Loucy (cell line): ENCODE data around the gene RNASEL.
A peak's percentile ranks its signal among the peaks of the same experiment; 100 is the strongest.

Source experiments
- H2AFZ ChIP-seq: fragments of 200-600 bp; sonication (generic); 2 replicates; pipeline ENCODE4 v1.6.0; 2016; ENCODE audit warnings: antibody characterized with exemption, mild to moderate bottlenecking, low read length, moderate library complexity
- H3F3A ChIP-seq: fragments of 200-600 bp; 2 replicates; pipeline ENCODE4 v1.6.0; 2016; ENCODE audit warnings: antibody characterized with exemption, low read depth, mild to moderate bottlenecking
- H3K27me3 ChIP-seq: fragments of 200-600 bp; sonication (generic); 2 replicates; pipeline ENCODE4 v1.6.1; 2014; ENCODE audit warnings: low read length, mild to moderate bottlenecking; ENCODE audit not compliant: insufficient read depth, poor library complexity, severe bottlenecking
- H3K36me3 ChIP-seq: fragments of 200-600 bp; sonication (generic); 2 replicates; pipeline ENCODE4 v1.6.1; 2016; ENCODE audit warnings: low read length; ENCODE audit not compliant: insufficient read depth
- H3K4me1 ChIP-seq: fragments of 200-600 bp; sonication (generic); 2 replicates; pipeline ENCODE4 v1.5.1; 2014; ENCODE audit warnings: low read length, mild to moderate bottlenecking; ENCODE audit not compliant: insufficient read depth, poor library complexity, severe bottlenecking
- H3K4me2 ChIP-seq: fragments of 200-600 bp; sonication (generic); 2 replicates; pipeline ENCODE4 v1.6.0; 2014; ENCODE audit warnings: antibody characterized with exemption, low read length, low read depth, mild to moderate bottlenecking; ENCODE audit not compliant: poor library complexity, severe bottlenecking
- H3K4me3 ChIP-seq: fragments of 200-600 bp; sonication (generic); 2 replicates; pipeline ENCODE4 v1.5.1; 2014; ENCODE audit warnings: low read length, mild to moderate bottlenecking, mixed read lengths; ENCODE audit not compliant: poor library complexity, severe bottlenecking
- H3K79me2 ChIP-seq: fragments of 200-600 bp; sonication (generic); 2 replicates; pipeline ENCODE4 v1.6.1; 2014; ENCODE audit warnings: low read length; ENCODE audit not compliant: insufficient read depth
- H3K9ac ChIP-seq: fragments of 200-600 bp; sonication (generic); 2 replicates; pipeline ENCODE4 v1.6.0; 2014; ENCODE audit warnings: mild to moderate bottlenecking, low read depth, low read length, moderate library complexity; ENCODE audit not compliant: poor library complexity, severe bottlenecking
- H3K9me2 ChIP-seq: fragments of 200-600 bp; sonication (generic); replicated peaks from 2 replicates; pipeline ENCODE4 v1.6.1; 2016; ENCODE audit warnings: low read depth, low read length, mixed read lengths
- H3K9me3 ChIP-seq: fragments of 200-600 bp; sonication (generic); 2 replicates; pipeline ENCODE4 v1.6.1; 2014; ENCODE audit warnings: mild to moderate bottlenecking, antibody characterized with exemption, low read length, low read depth; ENCODE audit not compliant: insufficient read depth
- H4K20me1 ChIP-seq: fragments of 200-600 bp; sonication (generic); 2 replicates; pipeline ENCODE4 v1.6.0; 2014; ENCODE audit warnings: antibody characterized with exemption, low read length, mild to moderate bottlenecking; ENCODE audit not compliant: insufficient read depth, poor library complexity, severe bottlenecking
- EZH2phosphoT487 ChIP-seq: fragments of 200-600 bp; IDR thresholded peaks from 2 replicates; pipeline ENCODE4 v1.6.1; 2018; ENCODE audit warnings: antibody characterized with exemption, mild to moderate bottlenecking, moderate library complexity, borderline replicate concordance
- TF ChIP-seq, protein P1 (sequence below): fragments of 200-600 bp; sonication (generic); conservative IDR thresholded peaks from 2 replicates; pipeline ENCODE4 v1.5.1; 2014; ENCODE audit warnings: mild to moderate bottlenecking, antibody characterized with exemption, low read length

The RNASEL gene

DNA sequence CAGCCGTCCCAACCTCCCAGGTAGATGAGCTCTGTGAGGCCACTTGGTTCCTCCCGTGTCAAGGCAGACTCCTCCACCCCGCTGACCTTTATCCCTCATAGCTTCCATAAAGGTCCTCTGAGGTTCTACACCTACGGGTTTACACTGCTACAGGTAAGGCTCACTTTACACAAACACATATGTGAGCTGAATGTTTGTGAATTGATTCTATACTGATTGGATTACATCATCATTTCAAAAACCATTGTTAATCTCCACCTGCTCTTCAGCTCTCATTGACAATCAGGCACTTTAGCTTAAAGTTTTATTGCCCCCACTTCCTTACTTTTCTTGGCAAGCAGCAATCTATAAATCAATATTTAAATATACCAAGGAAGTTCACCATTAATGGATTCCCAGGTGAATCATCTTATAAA lies 28.0 kb upstream of the RNASEL start:
- no peak for TF ChIP-seq EZH2phosphoT487
- TF ChIP-seq, protein P1, sequence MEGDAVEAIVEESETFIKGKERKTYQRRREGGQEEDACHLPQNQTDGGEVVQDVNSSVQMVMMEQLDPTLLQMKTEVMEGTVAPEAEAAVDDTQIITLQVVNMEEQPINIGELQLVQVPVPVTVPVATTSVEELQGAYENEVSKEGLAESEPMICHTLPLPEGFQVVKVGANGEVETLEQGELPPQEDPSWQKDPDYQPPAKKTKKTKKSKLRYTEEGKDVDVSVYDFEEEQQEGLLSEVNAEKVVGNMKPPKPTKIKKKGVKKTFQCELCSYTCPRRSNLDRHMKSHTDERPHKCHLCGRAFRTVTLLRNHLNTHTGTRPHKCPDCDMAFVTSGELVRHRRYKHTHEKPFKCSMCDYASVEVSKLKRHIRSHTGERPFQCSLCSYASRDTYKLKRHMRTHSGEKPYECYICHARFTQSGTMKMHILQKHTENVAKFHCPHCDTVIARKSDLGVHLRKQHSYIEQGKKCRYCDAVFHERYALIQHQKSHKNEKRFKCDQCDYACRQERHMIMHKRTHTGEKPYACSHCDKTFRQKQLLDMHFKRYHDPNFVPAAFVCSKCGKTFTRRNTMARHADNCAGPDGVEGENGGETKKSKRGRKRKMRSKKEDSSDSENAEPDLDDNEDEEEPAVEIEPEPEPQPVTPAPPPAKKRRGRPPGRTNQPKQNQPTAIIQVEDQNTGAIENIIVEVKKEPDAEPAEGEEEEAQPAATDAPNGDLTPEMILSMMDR = no peak
- H3K27me3 ChIP-seq = no peaks in the 10 kb centered on the region
- no peaks in the 10 kb centered on the region for H3K36me3 ChIP-seq
- peaks cover 40% of the 10 kb centered on the region for H3K4me1 ChIP-seq
- H3K4me3 ChIP-seq = no peak overlapping the region
- H2AFZ ChIP-seq = no peak overlapping the region
- H3K9me2 ChIP-seq = no peaks in the 10 kb centered on the region
- peak overlapping the region; percentile 88 for H3K4me2 ChIP-seq
- no peaks in the 10 kb centered on the region for H3K79me2 ChIP-seq
- no peaks in the 10 kb centered on the region for H3K9me3 ChIP-seq
- peak overlapping the region; percentile 88 for H3K9ac ChIP-seq
- peaks cover 7% of the 10 kb centered on the region; the same call in 1 of the 2 replicates for H3F3A ChIP-seq
- no peaks in the 10 kb centered on the region for H4K20me1 ChIP-seq

DNA sequence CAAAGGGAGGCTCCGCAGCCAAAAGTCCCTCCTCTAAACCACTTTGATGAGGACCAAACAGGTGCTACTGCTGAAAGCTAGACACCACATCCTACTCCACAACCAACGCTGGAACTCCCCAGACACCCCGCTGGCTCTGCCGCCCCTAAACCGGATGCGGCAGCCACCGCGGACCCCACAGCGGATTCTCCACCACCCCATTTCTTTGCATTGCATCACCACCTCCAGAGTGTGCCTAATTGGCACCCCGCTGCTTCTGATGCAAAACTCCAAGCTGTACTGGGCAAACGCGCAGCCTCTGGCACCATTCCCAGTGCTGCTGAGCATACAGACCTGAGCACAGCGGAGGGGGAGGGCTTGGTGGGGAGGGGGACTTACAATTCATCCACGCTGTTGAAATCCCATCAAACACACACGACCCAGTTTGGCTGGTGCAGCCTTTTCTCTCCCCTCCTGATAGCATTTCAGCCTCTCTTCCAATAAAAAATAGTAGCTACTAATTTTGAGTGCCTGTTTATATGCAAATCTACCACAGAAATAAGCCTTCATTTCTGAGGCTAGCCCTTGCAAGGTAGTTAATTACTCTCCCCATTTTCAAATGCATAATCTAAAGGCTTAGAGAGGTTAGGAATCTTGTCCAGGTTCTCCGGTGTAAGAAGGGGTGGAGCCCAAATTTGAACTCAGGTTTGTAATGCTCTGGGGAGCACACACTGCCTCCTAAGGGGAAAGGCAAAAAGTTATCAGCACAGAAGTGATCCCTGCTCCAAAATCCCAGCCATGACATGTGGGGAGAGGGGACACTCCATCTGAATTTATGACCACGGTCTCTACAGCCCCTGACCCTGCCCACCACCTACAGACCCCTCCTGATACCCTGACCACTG lies 27.3 kb upstream of the RNASEL start:
- Histone ChIP-seq H4K20me1 (no peaks in the 10 kb centered on the region), H2AFZ (no peak overlapping the region), H3K9ac (peak overlapping the region; percentile 88), H3K36me3 (no peaks in the 10 kb centered on the region), H3K79me2 (no peaks in the 10 kb centered on the region), H3K27me3 (no peaks in the 10 kb centered on the region), H3K4me3 (peak overlapping the region; percentile 78), H3K9me2 (no peaks in the 10 kb centered on the region), H3F3A (peaks cover 7% of the 10 kb centered on the region; the same call in 1 of the 2 replicates), H3K9me3 (no peaks in the 10 kb centered on the region), H3K4me1 (peaks cover 44% of the 10 kb centered on the region), H3K4me2 (peak overlapping the region; percentile 88)
- TF ChIP-seq, protein P1 = no peak; the same call in 1 of the 2 replicates
- no peak for TF ChIP-seq EZH2phosphoT487

DNA sequence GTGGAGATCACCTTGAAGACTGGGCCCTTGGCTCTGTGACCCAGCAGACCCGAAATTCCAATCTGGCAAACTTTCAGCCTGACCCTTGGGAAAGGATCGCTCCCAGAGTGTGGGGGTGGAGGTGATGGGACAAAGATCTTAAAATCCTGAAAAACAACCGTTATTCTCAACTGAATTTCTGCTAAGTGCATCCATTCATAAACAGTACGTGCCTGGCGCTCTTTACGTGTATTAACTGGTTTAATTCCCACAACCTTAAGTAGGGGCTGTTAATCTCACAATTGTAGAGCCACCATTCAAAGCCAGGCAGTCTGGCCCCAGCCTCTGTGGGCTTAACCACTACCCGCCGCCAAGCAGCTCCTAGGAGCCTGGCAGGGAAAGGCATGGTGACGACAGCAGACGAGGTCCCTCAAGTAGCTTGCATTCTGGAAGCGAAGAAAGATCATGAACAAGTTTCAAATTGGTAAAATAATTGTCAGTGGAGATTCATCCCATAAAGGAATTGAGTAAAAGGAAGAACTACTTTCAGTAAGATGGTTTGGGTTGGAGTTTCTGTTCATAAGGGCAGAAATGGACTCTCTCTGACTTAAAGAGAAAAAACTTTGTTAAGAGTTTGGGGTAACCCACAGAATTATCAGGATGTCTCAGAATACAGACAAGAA lies 26.5 kb upstream of the RNASEL start:
- TF ChIP-seq, protein P1 = no peak
- no peak for TF ChIP-seq EZH2phosphoT487
- no peaks in the 10 kb centered on the region for H3K79me2 ChIP-seq
- peaks cover 44% of the 10 kb centered on the region for H3K4me1 ChIP-seq
- peaks cover 7% of the 10 kb centered on the region; the same call in 1 of the 2 replicates for H3F3A ChIP-seq
- no peaks in the 10 kb centered on the region for H3K27me3 ChIP-seq
- H4K20me1 ChIP-seq = no peaks in the 10 kb centered on the region
- H3K9me2 ChIP-seq = no peaks in the 10 kb centered on the region
- peak overlapping the region; percentile 88 for H3K4me2 ChIP-seq
- peak overlapping the region; percentile 78 for H3K4me3 ChIP-seq
- no peaks in the 10 kb centered on the region for H3K36me3 ChIP-seq
- H3K9ac ChIP-seq = peak overlapping the region; percentile 88
- H3K9me3 ChIP-seq = no peaks in the 10 kb centered on the region
- H2AFZ ChIP-seq = peak overlapping the region; percentile 66
